OCI-LY7 (cell line): ENCODE measurements around the gene ARSD.

Experiments used
- CTCF ChIP-seq: fragments of 200-600 bp; sonication (generic); conservative IDR thresholded peaks from 2 replicates; pipeline ENCODE4 v1.5.1; 2014; ENCODE audit warnings: mild to moderate bottlenecking, antibody characterized with exemption, low read length, moderate library complexity, mixed read lengths
- EZH2phosphoT487 ChIP-seq: fragments of 200-600 bp; sonication (generic); IDR thresholded peaks from 2 replicates; pipeline ENCODE4 v1.6.1; 2018; ENCODE audit warnings: low read depth, borderline replicate concordance, mild to moderate bottlenecking, mixed run types, antibody characterized with exemption, low read length, moderate library complexity, mixed read lengths

DNA sequence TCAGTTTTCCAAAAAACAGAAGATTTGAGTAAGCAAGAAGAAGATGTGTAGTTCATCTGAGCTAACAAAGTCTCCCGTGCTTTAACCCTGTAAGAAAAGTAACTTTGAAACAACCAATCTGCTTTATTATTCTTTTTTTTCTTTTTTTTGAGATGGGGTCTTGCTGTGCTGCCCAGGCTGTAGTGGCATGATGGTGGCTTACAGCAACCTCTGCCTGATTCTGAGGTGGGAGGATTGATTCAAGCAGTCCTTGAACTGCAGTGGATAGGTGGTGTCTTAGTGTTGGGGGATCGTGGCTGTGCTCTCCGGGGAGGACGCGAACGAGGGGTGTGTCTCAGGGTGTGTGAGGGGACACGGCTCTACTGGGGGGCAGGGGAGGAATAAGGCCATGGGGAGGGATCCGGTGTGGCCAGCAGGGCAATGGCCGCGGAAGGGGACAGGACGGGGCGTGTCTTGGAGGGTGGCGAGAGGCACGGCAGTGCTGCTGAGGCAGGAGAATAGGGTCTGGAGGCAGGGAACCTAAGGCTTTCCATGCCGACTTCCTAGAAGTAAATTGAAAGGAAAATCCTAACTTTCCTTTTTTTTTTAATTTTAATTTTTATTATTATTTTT is 2.4 kb downstream of the ARSD start:
- TF ChIP-seq CTCF (no peak), EZH2phosphoT487 (no peak)
